ENCODE results near the gene GRXCR2.
"Not testable (repeated sequence)": the region's sequence is repeated elsewhere in the genome, so short reads cannot be mapped to it uniquely, and the experiment has no call there.

The GRXCR2 gene, protein sequence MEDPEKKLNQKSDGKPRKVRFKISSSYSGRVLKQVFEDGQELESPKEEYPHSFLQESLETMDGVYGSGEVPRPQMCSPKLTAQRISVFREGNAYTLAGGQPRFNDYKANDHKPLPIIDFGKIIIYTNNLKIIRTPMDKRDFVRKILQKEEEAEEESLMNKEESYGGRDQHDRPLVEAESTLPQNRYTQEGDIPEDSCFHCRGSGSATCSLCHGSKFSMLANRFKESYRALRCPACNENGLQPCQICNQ

GRCh38 chr5:145872914-145873313, at the start of gene GRXCR2:
Gene GRXCR2 (minus strand): TSS chr5:145873014. CDS start chr5:145872968, 46 bp downstream.
- no peak for DNase-seq

GRCh38 chr5:145922059-145922458, 49.2 kb upstream of the GRXCR2 start:
- DNase-seq, result no peak

GRCh38 chr5:145921211-145921610, 48.4 kb upstream of the GRXCR2 start:
- no peak for DNase-seq

GRCh38 chr5:145920542-145921210, 47.9 kb upstream of the GRXCR2 start:
- no peak for DNase-seq

DNA sequence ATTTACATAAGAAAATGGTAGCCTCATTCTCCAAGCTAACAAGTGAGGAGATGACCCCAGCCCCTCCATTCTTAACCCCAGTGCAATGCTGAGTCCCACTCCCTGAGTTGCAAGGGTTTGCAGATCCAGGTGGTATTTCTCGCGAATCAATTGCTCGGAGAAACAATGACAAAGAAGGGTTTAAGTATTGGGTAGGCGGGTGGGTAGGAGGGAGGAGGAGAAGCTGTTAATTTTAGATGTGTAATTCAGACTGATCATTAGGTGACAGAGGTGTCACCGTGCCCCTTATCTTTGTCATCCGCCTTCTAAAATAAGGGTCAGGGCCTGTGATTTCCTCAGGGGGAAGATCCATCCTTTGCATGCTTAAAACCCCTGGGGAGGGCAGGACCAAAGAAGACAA, 46.6 kb upstream of the GRXCR2 start:
- no peak for DNase-seq

DNA sequence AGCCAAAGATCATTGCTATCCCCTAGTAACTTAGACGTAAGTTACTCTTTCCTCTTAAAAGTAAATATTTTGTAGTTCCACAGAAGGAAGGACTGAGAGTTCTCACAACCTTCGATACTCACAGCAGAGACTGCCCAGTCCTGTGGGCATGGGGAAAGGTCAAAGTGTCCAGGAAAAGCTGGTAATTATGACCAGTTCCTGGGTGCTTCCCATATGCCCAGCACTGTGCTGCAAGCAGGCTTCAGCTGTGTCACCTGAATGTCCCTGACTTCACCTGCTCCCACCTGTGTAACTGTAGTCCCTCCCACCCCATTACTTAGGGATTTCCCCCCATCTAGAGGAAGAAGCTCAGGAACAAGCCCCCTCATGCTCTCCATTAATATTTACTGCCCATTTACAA, 45.6 kb upstream of the GRXCR2 start:
- no peak for DNase-seq

- no peak for DNase-seq
These were observed 44.5 kb upstream of the GRXCR2 start for GRCh38 chr5:145917288-145917687.

- DNase-seq, result no peak
These were observed 43.3 kb upstream of the GRXCR2 start for GRCh38 chr5:145915970-145916638.

GRCh38 chr5:145913701-145914100, 40.9 kb upstream of the GRXCR2 start:
- DNase-seq, result no peak

DNA sequence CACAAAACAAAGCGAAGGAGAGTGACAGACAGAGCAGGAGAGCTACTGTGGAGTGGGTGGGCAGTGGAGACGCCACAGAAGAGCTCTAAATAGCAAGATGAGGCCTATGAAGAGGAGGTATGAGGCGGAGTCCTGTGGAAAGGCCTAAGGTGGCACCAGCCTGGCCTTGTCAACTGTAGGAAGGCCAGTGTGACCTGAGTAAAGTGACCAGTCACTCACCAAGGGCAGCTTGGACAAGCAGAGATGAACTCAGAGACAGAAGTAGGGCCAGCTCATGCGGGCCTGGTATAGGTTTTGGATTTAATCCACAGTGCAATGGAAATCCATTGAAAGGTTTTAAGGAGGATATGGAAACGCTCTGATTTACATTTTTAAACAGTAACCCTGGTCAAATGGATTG, 39.8 kb upstream of the GRXCR2 start:
- DNase-seq, result no peak

DNA sequence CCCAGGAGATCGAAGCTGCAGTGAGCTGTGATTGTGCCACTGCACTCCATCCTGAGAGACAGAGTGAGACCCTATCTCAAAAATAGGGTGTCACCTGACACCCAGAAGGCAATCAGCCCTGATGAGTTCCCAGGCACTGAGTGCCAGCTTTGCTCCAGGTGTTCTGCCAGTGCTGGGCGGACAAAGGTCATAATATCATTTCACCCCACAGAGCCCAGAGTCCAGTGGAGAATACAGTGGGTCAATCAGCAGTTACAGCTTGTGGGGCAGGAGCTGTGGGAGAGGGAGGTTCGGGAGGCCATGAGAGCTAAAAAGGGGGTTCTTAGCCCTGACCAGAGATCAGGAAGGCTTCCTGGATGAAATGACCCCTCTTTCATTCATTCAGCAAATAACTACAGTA, 39.2 kb upstream of the GRXCR2 start:
- DNase-seq, result no peak

GRCh38 chr5:145911164-145911563, 38.4 kb upstream of the GRXCR2 start:
- no peak for DNase-seq

DNA sequence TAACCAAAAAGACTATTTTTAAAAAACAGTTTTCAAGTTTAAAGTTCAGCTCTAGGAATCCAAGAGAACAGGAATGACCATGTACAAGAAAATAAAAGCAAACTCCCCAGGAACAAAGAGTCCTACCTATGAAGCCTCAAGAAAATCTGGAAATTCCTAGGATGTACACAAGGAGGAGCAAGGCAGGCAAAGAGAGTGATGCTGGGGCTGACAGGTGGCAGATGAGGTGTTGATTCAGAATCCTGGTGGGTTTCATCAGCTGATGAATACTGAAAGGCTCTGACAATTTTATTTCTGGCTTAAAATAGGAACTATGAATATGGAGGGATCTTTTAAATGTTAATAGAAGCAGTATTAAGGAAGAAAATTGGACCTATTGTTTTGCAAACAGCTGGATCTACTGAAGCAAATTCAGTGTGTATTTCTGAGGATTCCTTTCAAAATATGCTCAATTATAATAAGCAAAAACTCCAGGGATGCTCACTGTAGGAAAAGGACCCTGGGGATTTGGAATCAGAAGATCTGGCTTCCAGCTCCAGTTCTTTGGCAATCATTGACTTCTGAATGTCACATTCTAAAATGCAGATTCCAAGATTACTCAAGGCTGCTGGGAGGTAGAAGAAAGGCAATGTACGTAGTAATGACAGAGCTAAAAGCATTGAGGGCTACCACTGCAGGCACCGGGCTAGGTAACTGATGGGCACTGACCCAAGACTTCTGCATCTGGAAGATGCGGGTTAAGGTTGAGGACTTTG, 35.6 kb upstream of the GRXCR2 start:
- DNase-seq, result no peak

GRCh38 chr5:145906401-145906800, 33.6 kb upstream of the GRXCR2 start:
- DNase-seq, result no peak

GRCh38 chr5:145904743-145905142, 31.9 kb upstream of the GRXCR2 start:
- no peak for DNase-seq

GRCh38 chr5:145903867-145904266, 31.1 kb upstream of the GRXCR2 start:
- no peak for DNase-seq

GRCh38 chr5:145903113-145903512, 30.3 kb upstream of the GRXCR2 start:
- DNase-seq, result no peak

DNA sequence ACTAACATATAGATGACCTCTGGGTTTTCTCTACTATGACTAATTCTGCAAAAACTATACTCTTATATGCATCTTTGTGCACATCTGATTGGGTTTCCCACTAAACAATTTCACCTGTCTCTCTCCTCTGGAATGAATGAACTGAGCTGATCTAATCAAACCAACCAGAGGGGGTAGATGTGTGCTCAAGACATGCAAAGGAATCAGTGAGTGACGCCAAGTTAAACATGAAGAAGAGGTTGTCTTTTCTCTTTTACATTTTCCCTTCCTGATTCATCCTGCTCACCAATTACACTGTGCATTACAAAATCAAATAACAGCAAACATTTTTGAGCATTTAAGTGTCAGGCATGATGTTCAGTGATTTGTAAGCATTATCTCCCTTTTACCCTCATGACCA, 29.6 kb upstream of the GRXCR2 start:
- DNase-seq, result no peak

DNA sequence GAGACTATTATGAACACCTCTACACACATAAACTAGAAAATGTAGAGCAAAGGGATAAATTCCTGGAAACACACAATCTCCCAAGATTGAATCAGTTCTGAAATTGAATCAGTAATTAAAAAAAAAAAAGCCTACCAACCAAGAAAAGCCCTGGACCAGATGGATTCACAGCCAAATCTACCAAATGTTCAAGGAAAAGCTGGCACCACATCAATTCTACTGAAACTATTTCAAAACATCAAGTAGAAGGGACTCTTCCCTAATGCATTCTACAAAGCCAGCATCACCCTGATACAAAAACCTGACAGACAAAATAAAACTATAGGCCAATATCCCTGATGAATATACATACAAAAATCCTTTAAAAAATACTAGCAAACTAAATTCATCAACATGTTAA, 25.4 kb upstream of the GRXCR2 start:
- no peak for DNase-seq

GRCh38 chr5:145891378-145891777, 18.6 kb upstream of the GRXCR2 start:
- DNase-seq, result not testable (repeated sequence)

- no peak for DNase-seq
These were observed 16.8 kb upstream of the GRXCR2 start for GRCh38 chr5:145889611-145890010.

DNA sequence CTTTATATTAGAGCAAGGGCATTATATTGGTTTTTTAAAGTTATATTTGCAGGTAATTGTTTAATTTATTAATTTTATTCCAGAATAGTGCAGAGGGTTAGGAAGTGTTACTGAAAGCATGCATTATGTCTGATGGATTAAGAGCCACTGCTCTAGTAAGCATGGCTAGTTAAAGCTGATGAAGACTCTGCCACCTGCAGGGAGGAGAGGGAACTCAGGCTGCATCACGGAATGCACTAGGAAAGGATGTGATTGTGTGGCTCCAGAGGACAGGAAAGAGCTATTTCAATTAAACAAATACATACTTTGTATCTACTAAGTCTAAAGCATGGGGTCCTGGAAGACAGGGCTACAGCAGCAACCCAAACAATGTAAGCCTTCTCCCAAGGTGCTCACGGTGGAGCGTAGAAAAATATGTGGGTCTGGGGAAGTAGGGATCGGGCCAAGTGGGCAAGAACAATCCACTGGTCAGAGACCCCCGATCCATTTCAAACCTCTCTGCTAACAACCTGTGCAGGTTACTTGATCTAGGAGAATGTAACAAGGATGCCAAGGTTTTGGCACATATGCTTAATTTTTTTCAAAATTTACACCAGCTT, 15.3 kb upstream of the GRXCR2 start:
- DNase-seq, result no peak

- no peak for DNase-seq
These were observed 14.4 kb upstream of the GRXCR2 start for GRCh38 chr5:145887217-145887616.
